ENCODE measurements around the gene BCOR.

The BCOR gene

DNA sequence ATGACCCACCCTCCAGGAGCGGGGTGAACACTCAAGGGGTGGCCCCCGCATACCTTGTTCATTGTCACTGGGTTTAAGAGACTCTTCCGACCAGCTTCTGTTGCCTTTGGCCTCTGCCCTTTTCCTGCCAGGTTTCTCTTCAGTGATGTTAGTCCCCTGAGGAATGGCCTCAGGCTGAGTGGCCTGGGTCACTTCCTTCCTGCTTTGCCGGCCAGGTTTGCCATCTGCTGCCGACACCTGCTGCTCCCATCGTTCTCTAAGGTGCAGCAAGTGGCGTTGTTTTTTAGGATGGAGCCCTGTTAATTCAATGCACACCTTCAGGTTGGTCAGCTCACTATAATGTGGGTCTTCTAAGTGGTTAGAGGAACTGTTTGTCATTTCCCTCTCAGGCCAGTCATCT is 34.2 kb downstream of the BCOR start:
- no peak for DNase-seq (ENCODE audit: low read depth in 1 of 2, low spot score in 1 of 2)

DNA sequence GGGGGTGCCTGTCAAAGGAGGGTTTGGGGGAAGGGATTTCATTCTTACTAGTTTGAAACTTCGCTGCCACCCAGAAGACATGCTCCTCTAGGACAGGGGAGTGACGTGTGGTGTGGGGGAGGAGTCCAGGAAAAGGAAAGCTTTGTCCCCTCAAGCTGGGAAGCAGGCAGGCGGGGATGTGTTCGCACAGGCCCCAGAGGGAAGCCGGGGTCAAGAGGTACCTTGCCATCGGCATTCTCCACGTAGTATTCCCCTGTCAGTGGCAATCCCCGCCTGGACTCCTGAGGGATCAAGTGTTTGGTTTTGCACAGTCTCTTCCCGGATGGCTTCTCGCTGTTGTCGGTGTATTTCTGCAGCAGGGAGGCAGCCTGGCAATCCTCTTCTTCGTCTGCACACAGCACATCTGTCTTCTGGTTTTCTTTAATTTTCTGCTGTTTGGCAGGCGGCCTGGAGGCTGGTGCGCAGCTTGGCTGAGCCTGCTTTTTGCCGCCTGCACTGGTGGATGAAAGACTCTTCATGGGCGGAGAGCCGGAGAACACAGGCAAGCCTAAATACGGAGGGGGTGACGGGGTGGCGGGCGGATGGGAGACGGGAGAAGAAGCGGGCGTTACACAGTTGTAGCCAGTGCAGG is 35.1 kb downstream of the BCOR start:
- TF ChIP-seq GABPA (IDR thresholded peaks at IDR 0.05; ENCODE audit: low read depth): no peak
- TF ChIP-seq SPI1 (IDR thresholded peaks at IDR 0.05; ENCODE audit: borderline replicate concordance, low read depth): no peak
- TF ChIP-seq, protein P1, sequence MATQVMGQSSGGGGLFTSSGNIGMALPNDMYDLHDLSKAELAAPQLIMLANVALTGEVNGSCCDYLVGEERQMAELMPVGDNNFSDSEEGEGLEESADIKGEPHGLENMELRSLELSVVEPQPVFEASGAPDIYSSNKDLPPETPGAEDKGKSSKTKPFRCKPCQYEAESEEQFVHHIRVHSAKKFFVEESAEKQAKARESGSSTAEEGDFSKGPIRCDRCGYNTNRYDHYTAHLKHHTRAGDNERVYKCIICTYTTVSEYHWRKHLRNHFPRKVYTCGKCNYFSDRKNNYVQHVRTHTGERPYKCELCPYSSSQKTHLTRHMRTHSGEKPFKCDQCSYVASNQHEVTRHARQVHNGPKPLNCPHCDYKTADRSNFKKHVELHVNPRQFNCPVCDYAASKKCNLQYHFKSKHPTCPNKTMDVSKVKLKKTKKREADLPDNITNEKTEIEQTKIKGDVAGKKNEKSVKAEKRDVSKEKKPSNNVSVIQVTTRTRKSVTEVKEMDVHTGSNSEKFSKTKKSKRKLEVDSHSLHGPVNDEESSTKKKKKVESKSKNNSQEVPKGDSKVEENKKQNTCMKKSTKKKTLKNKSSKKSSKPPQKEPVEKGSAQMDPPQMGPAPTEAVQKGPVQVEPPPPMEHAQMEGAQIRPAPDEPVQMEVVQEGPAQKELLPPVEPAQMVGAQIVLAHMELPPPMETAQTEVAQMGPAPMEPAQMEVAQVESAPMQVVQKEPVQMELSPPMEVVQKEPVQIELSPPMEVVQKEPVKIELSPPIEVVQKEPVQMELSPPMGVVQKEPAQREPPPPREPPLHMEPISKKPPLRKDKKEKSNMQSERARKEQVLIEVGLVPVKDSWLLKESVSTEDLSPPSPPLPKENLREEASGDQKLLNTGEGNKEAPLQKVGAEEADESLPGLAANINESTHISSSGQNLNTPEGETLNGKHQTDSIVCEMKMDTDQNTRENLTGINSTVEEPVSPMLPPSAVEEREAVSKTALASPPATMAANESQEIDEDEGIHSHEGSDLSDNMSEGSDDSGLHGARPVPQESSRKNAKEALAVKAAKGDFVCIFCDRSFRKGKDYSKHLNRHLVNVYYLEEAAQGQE (IDR thresholded peaks at IDR 0.05; ENCODE audit: insufficient replicate concordance, low read depth): no peak
- TF ChIP-seq, protein P2, sequence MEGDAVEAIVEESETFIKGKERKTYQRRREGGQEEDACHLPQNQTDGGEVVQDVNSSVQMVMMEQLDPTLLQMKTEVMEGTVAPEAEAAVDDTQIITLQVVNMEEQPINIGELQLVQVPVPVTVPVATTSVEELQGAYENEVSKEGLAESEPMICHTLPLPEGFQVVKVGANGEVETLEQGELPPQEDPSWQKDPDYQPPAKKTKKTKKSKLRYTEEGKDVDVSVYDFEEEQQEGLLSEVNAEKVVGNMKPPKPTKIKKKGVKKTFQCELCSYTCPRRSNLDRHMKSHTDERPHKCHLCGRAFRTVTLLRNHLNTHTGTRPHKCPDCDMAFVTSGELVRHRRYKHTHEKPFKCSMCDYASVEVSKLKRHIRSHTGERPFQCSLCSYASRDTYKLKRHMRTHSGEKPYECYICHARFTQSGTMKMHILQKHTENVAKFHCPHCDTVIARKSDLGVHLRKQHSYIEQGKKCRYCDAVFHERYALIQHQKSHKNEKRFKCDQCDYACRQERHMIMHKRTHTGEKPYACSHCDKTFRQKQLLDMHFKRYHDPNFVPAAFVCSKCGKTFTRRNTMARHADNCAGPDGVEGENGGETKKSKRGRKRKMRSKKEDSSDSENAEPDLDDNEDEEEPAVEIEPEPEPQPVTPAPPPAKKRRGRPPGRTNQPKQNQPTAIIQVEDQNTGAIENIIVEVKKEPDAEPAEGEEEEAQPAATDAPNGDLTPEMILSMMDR (IDR thresholded peaks at IDR 0.05; ENCODE audit: insufficient read depth, low read length): no peak
- no peak for TF ChIP-seq POLR2AphosphoS5 (IDR thresholded peaks at IDR 0.05; ENCODE audit: low read depth)
- Histone ChIP-seq H3K4me3 (replicated peaks; ENCODE audit: insufficient read depth, low read length) (no peak overlapping the region), H3K27me3 (ENCODE audit: insufficient read depth, poor library complexity, severe bottlenecking) (no peaks in the 10 kb centered on the region), H3K27ac (replicated peaks) (no peak overlapping the region)
- no peak for DNase-seq (ENCODE audit: low read depth in 1 of 2, low spot score in 1 of 2)

More for the DNA sequence above, 34.2 kb downstream of the BCOR start:
- Histone ChIP-seq H3K27ac (replicated peaks) (no peak overlapping the region), H3K27me3 (ENCODE audit: insufficient read depth, poor library complexity, severe bottlenecking) (no peaks in the 10 kb centered on the region), H3K4me3 (replicated peaks; ENCODE audit: insufficient read depth, low read length) (no peak overlapping the region)
- TF ChIP-seq GABPA (IDR thresholded peaks at IDR 0.05; ENCODE audit: low read depth): no peak
- TF ChIP-seq, protein P2 (IDR thresholded peaks at IDR 0.05; ENCODE audit: insufficient read depth, low read length): no peak
- TF ChIP-seq, protein P1 (IDR thresholded peaks at IDR 0.05; ENCODE audit: insufficient replicate concordance, low read depth): no peak
- TF ChIP-seq SPI1 (IDR thresholded peaks at IDR 0.05; ENCODE audit: borderline replicate concordance, low read depth): no peak
- TF ChIP-seq POLR2AphosphoS5 (IDR thresholded peaks at IDR 0.05; ENCODE audit: low read depth): no peak

DNA sequence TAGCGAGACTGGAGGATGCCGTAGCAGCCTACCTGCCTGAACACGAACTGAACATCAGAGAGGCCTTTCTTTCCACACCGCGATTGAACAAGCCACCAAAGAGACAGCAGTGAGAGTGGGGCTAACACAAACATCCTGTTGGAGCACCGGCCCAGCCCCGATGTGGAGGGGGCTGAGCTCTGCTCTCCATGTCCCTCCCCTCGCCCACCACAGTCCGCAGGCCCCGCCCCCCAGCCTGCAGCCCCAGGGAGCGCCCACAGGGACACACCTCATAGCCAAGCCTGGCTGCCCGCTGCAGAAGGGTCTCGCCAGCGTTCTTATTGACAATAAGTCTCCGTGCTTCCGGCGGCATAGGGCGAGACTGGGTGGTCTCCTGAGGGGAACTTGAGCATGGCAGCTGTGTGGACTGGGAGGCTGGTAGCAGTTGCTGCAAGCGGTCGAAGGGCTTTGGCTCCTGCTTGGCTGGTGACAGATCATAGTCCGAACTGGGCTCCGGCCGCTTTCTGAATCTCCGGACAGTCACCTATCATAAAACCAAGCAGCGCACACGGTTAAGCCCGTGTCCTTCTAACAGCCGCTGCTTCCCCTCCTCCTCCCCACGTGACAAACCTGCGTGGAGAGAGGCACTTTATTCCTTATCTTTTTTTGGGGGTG is 35.8 kb downstream of the BCOR start:
- DNase-seq (ENCODE audit: low read depth in 1 of 2, low spot score in 1 of 2): no peak
- no peak overlapping the region for H3K27ac ChIP-seq (replicated peaks)
- no peaks in the 10 kb centered on the region for H3K27me3 ChIP-seq (ENCODE audit: insufficient read depth, poor library complexity, severe bottlenecking)
- TF ChIP-seq GABPA (IDR thresholded peaks at IDR 0.05; ENCODE audit: low read depth): no peak
- no peak overlapping the region for H3K4me3 ChIP-seq (replicated peaks; ENCODE audit: insufficient read depth, low read length)

DNA sequence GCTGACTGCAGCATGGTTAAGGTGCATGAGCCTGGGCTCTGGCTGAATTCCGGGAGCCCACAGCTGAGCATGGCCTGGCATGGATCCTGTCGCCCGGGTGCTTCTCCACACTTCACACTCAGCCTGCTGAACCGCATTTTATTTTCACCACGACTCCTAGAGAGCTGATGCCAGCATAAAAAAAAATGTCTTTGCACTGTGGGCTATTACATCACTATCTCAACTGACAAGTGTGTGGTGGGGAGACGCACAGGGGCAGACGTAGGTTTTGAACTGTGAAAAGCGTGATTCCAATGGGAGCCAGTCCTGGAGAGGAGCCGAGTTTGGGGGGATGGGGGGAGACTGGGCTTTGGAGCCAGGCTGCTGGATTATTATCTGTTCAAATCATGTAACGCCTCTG is 36.8 kb downstream of the BCOR start:
- Histone ChIP-seq H3K27me3 (ENCODE audit: insufficient read depth, poor library complexity, severe bottlenecking) (no peaks in the 10 kb centered on the region), H3K4me3 (replicated peaks; ENCODE audit: insufficient read depth, low read length) (no peak overlapping the region), H3K27ac (replicated peaks) (no peak overlapping the region)
- DNase-seq (ENCODE audit: low read depth in 1 of 2, low spot score in 1 of 2): no peak
- no peak for TF ChIP-seq SPI1 (IDR thresholded peaks at IDR 0.05; ENCODE audit: borderline replicate concordance, low read depth)
- TF ChIP-seq POLR2AphosphoS5 (IDR thresholded peaks at IDR 0.05; ENCODE audit: low read depth): no peak
- TF ChIP-seq, protein P2 (IDR thresholded peaks at IDR 0.05; ENCODE audit: insufficient read depth, low read length): no peak
- no peak for TF ChIP-seq GABPA (IDR thresholded peaks at IDR 0.05; ENCODE audit: low read depth)
